Ascending aorta (tissue), 2 donors: ENCODE data around the gene HHLA2. TPM values are rescaled to one million over a fixed set of nuclear protein-coding genes. Genes with fewer than 3 reads are reported as not detected.
"Not testable (repeated sequence)": the region's sequence is repeated elsewhere in the genome, so short reads cannot be mapped to it uniquely, and the experiment has no call there.

Source experiments
- DNase-seq, 2 donors: peaks; one replicate each; pipeline ENCODE4 v3.0.0-alpha.2; 2019; ENCODE audit warnings: low spot score in 2 of 2
- H3K27ac ChIP-seq, 2 donors: fragments of 200-600 bp; sonication (generic); one replicate each; pipeline ENCODE4 v1.5.1; 2016 to 2017; ENCODE audit warnings: mild to moderate bottlenecking in 1 of 2
- H3K27me3 ChIP-seq: fragments of 200-600 bp; sonication (generic); one replicate; pipeline ENCODE4 v1.5.1; 2017
- H3K36me3 ChIP-seq, 2 donors: fragments of 200-600 bp; sonication (generic); one replicate each; pipeline ENCODE4 v1.5.1; 2016
- H3K4me1 ChIP-seq, 2 donors: fragments of 200-600 bp; sonication (generic); one replicate each; pipeline ENCODE4 v1.5.1; 2016 to 2017; ENCODE audit warnings: mild to moderate bottlenecking in 1 of 2
- H3K4me3 ChIP-seq, 2 donors: fragments of 200-600 bp; sonication (generic); one replicate each; pipeline ENCODE4 v1.5.1; 2016 to 2017; ENCODE audit warnings: mild to moderate bottlenecking in 1 of 2
- H3K9me3 ChIP-seq, 2 donors: fragments of 200-600 bp; sonication (generic); one replicate each; pipeline ENCODE4 v1.5.1; 2016
- intact Hi-C: fragments of 100-400 bp; cut with DNase I; formaldehyde crosslinking; loops from one replicate; pipeline ENCODE4 v1.15.1; 2023
- total RNA-seq: library from RNA; depleted of rRNA; stranded (reverse); fragments of >200 nt; gene quantifications from one replicate; pipeline ENCODE4 v1.1.0, GENCODE V29; 2016
- TF ChIP-seq, protein P1 (sequence below), 3 experiments: fragments of 200-600 bp in 2 of 3; fragments of 450-650 bp in 1 of 3; sonication (generic) in 2 of 3; IDR thresholded peaks; one replicate each; pipeline ENCODE4 v1.5.1; 2016 to 2019; ENCODE audit warnings: antibody characterized with exemption in 3 of 3, mild to moderate bottlenecking in 1 of 3, moderate library complexity in 1 of 3

Gene HHLA2
- total RNA-seq, 1 donor from 2014 or later = not detected

DNA sequence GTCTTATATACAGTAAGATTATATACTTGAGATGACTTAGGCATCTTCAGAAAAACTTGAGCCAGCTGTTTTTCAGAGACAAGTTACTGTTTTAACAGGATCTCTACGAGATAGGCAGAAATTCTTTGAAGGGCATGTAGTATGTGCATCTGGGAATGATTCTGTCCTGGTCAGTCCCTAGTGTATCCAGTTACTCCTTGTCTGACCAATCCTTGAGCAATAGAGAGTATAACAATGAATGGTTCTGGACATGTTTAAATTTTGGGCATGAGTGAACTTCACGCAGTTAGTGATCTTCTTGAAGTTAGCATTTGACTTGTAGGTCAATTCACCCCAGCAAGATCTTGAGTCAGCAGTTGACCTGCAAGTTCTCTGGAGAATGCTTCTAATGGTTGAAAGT, 24.7 kb upstream of the HHLA2 start:
- TF ChIP-seq, protein P1, sequence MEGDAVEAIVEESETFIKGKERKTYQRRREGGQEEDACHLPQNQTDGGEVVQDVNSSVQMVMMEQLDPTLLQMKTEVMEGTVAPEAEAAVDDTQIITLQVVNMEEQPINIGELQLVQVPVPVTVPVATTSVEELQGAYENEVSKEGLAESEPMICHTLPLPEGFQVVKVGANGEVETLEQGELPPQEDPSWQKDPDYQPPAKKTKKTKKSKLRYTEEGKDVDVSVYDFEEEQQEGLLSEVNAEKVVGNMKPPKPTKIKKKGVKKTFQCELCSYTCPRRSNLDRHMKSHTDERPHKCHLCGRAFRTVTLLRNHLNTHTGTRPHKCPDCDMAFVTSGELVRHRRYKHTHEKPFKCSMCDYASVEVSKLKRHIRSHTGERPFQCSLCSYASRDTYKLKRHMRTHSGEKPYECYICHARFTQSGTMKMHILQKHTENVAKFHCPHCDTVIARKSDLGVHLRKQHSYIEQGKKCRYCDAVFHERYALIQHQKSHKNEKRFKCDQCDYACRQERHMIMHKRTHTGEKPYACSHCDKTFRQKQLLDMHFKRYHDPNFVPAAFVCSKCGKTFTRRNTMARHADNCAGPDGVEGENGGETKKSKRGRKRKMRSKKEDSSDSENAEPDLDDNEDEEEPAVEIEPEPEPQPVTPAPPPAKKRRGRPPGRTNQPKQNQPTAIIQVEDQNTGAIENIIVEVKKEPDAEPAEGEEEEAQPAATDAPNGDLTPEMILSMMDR (IDR thresholded peaks at IDR 0.05) = no peak
- H3K27ac ChIP-seq = no peak overlapping the region
- no peak overlapping the region for H3K4me3 ChIP-seq
- intact Hi-C loops = no loop called here
- no peaks in the 10 kb centered on the region for H3K36me3 ChIP-seq
- no peak for DNase-seq
- no peaks in the 10 kb centered on the region for H3K4me1 ChIP-seq
- no peaks in the 10 kb centered on the region for H3K9me3 ChIP-seq
- H3K27me3 ChIP-seq = no peaks in the 10 kb centered on the region

DNA sequence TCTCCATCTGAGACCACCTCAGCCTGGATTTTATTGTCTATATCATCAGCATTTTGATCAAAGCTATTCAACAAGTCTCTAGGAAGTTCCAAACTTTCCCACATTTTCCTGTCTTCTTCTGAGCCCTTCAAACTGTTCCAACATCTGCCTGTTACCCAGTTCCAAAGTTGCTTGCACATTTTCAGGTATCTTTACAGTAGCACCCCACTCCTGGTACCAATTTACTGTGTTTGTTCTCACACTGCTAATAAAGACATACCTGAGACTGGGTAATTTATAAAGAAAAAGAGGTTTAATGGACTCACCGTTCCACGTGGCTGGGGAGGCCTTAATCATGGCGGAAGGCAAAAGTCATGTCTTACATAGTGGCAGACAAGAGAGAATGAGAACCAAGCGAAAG, 17.3 kb upstream of the HHLA2 start:
- H3K27me3 ChIP-seq, DNase-seq, H3K27ac ChIP-seq, H3K4me3 ChIP-seq, intact Hi-C loops, H3K4me1 ChIP-seq, H3K36me3 ChIP-seq: not testable (repeated sequence)
- peaks cover 0 to 12% of the 10 kb centered on the region in 2 donors for H3K9me3 ChIP-seq

DNA sequence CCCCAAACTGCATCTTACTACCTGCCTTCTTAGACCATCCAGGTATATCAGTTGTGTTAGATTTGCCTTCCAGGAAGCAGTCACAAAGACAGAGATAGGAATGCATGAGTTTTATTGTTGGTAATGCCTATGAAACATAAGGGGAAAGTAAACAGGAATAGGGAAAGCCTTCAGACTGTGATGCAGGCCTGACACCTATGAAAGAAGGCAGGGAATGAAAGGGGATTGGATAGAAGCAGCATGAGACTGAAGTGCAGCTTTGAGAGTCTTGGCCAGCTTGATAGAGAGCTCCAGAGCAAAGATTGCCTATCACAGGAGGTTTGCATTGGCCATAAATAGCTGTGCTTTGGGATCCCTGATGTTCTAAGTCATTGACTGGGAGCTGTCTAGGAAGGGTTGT, 15.9 kb upstream of the HHLA2 start:
- Histone ChIP-seq H3K9me3 (peaks cover 0 to 12% of the 10 kb centered on the region in 2 donors), H3K4me1 (no peaks in the 10 kb centered on the region), H3K36me3 (no peaks in the 10 kb centered on the region), H3K4me3 (no peak overlapping the region), H3K27me3 (no peaks in the 10 kb centered on the region), H3K27ac (no peak overlapping the region)
- no peak for DNase-seq
- TF ChIP-seq, protein P1 (IDR thresholded peaks at IDR 0.05) = no peak
- intact Hi-C loops = no loop called here

DNA sequence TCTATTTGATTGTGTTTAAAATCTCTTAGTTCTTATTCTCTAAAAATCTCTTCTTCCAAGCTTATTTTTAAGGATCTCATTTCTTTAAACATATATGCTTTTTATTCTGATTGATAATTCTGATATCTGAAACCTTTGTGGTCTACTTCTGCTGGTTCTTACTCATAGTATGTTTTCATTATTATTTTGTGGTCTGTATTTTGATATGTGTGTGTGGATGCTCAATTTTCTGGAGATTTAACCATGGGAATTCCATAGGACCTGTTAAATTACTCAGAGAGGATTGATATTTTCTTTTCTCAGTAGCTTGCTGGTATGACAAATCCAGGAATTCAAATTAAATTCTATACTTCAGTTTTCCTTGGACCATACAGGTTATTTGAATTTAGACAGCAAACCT, 14.7 kb upstream of the HHLA2 start:
- Histone ChIP-seq H3K4me1 (no peaks in the 10 kb centered on the region), H3K4me3 (no peak overlapping the region), H3K27me3 (no peaks in the 10 kb centered on the region), H3K27ac (no peak overlapping the region), H3K36me3 (no peaks in the 10 kb centered on the region), H3K9me3 (peaks cover 0 to 12% of the 10 kb centered on the region in 2 donors)
- intact Hi-C loops = no loop called here
- no peak for DNase-seq
- TF ChIP-seq, protein P1 (IDR thresholded peaks at IDR 0.05) = no peak

DNA sequence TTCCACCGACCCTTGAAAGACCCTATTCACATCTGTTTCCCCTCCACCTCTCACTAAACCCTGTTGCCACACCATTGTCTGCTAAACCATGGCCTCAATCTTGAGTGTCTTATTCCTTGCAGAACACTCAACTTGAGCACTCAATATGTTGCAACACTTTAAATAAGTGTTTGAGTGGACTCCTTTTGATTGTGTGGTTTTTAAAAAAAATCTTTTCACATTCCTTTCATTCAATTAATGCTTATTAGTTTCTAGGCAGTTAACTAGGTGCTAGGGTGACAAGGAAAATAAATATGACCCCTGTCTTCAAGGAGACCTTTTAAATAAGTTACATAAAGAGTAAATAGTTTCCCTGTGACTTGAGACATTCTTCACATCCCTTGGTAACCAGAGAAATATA, 13.3 kb upstream of the HHLA2 start:
- H3K4me1 ChIP-seq = no peaks in the 10 kb centered on the region

DNA sequence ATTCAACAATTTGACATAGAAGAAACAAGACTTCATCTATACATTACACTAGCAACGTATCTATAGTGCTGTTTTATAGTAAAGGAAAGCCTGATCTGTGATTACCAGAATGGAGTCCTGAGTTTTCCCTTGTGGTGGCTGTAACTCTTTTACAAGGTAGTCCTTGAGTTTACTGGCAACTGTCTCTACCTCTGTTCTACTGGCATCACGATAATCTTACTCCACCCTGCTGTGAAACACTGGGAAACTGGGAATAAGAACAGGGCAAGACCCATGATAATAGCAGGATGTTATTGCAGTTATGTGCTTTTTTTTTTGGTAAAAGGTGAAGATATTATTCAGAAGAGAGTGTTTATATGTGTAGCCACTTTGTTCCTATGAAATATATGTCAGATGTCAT, 12.4 kb upstream of the HHLA2 start:
- H3K4me3 ChIP-seq = no peak overlapping the region
- H3K27me3 ChIP-seq = no peaks in the 10 kb centered on the region
- no peaks in the 10 kb centered on the region for H3K4me1 ChIP-seq
- no peak overlapping the region for H3K27ac ChIP-seq
- peaks cover 0 to 4% of the 10 kb centered on the region in 2 donors for H3K9me3 ChIP-seq
- DNase-seq = no peak
- H3K36me3 ChIP-seq = no peaks in the 10 kb centered on the region
- intact Hi-C loops = no loop called here
- TF ChIP-seq, protein P1 (IDR thresholded peaks at IDR 0.05) = no peak

More for the DNA sequence above, 13.3 kb upstream of the HHLA2 start:
- H3K36me3 ChIP-seq = no peaks in the 10 kb centered on the region
- peaks cover 0 to 10% of the 10 kb centered on the region in 2 donors for H3K9me3 ChIP-seq
- no peak overlapping the region for H3K4me3 ChIP-seq
- no peak overlapping the region for H3K27ac ChIP-seq
- no peaks in the 10 kb centered on the region for H3K27me3 ChIP-seq
- no peak for DNase-seq
- TF ChIP-seq, protein P1 (IDR thresholded peaks at IDR 0.05) = no peak
- intact Hi-C loops = no loop called here
